ENCODE results near the gene CCDC88C.

Gene CCDC88C

GRCh38 chr14:91305650-91306431 lies 111.8 kb downstream of the CCDC88C start:
- no peak for DNase-seq

DNA sequence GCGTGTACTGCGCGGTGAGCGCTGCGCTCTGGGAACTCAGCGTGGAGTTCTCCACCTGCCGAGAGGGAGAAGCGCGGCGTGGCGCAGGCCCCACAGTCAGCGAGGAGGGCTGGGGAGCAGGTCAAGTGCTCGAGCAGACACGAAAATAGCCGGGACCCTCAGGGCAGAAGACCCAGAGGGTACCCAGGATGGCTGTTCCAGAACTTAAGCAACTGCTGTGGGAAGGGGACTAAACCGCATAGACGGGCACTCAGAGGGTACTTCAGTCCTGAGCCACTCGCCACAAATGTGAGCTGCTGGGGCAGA lies 113.7 kb downstream of the CCDC88C start:
- no peak for DNase-seq

DNA sequence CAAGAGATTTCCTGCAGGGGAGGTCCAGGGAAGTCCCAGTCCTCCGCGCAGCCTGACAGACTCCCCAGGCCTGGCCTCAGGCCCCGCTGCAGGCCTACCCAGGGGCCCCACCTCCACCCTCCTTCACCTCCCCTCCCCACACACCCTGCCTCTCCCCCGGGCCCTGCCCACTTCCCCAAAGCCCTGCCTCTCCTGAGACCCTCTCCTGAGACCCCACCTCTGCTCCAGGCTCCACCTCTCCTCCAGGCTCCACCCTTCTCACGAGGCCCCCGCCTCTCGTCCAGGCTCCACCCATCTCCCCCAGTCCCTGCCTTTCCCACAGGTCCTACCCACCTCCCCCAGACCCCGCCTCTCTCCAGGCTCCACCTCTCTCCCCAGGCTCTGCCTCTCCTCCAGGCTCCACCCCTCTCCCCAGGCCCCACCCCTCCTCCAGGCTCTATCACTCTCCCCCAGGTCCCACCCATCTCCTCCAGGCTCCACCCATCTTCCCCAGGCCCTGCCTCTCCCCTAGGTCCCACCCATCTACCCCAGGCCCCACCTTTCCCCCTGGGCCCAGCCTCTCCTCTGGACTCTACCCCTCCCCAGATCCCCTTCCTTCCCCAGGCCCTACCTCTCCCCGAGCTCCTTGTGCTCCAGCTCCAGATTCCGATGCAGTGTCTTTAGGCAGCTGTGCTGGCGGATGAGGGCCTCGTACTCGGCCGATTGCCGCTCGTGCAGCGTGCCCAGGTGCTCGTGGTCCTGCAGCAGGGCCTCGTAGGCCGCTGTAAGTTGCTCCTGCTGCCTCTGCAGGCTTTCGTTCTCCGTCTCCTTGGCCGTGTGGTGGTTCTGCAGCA lies 114.3 kb downstream of the CCDC88C start:
- no peak for DNase-seq

DNA sequence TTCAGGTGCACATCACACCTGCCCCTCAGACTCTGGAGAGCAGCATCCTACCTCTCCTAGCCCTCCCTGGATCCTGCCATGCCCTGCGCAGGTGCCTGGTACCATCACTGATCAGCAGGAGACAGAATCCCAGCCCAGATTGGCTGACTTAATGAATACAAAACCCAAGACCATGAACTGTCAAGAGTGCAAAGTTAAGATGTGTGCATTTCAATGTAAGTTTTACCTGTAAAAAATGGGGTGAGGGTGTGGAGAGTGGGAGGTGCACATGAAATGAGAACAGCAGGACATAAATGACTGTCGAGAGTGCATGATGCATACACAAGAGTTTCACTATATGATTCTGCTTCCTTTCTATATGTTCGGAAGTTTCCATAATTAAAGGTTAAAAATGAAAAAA lies 115.2 kb downstream of the CCDC88C start:
- DNase-seq = no peak

GRCh38 chr14:91300957-91301356 lies 116.7 kb downstream of the CCDC88C start:
- DNase-seq = no peak

DNA sequence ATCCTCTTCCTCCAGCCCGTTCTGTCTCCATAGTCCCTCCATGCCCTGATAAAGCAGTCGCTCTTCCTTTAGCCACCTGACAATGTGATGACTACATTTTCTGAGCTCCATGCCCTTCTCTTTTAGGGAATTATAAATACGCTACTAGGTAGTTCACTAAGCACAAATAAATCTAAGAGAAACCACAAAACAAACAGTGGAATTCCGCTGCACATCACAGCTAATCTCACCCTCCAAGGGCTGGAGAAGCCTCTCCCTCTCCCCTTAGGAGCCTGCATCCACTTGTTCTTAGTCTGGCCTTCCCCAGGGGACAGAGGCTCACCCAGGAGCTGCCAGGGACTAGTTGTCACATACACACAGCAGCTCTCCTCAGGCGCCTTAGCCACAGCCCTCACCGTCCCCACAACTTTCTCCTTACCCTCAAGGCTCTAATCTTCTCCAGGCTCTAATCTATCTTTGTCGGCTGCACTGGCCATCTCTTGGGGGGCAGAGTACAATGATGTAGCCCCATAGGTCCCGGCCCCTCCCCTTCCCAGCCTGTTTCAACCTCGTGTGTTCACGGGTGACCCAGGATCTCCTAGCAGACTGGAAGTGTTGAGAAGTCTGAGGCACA lies 117.2 kb downstream of the CCDC88C start:
- DNase-seq = no peak

GRCh38 chr14:91299121-91300115 lies 118.2 kb downstream of the CCDC88C start:
- no peak for DNase-seq

- DNase-seq = no peak
These were observed 119.0 kb downstream of the CCDC88C start for GRCh38 chr14:91298576-91298975.

GRCh38 chr14:91297081-91297711 lies 120.4 kb downstream of the CCDC88C start:
- no peak for DNase-seq

DNA sequence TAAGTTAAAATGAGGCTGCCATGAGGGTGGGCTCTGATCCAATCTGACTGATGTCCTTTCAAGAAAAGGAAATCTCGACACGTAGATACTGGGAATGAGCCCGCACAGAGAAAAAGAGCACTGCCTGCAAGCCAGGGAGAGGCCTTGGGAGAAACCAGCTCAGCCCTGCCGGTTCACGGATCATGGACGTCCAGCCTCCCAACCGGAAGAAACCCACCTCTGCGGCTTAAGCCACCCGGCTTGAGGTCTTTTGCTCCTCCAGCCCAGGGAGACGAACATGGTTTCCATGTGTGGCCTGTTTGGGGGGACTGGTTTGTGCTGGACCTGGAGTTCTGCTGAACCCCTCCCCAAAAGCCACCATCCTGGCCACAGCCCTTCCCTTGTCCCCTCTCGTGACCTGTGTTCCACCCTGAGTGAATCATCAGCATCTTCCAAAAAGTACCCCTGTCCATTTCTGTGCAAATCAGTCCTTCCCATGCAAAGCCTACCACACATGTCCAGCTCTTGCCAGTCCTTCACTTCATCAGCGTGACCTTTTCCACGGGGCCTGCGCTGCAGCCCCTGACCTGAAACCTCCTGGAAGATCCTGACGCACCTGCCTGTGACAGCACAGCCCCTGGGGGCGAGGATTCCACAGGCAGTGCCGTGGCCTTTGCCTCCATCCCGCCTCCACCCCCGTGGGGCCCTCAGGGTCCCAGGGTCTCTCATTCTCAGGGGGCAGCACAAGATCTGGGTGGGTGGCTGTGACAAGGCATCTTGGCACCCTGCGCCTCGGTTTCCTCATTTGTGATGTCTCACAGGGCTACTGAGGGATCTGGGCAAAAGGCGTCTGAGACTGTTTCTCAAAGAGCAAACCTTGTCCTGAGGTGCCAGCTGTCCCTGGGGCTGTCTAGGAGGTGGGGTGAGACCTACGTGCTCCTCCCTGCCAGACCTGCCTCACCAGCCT lies 121.5 kb downstream of the CCDC88C start:
- no peak for DNase-seq

DNA sequence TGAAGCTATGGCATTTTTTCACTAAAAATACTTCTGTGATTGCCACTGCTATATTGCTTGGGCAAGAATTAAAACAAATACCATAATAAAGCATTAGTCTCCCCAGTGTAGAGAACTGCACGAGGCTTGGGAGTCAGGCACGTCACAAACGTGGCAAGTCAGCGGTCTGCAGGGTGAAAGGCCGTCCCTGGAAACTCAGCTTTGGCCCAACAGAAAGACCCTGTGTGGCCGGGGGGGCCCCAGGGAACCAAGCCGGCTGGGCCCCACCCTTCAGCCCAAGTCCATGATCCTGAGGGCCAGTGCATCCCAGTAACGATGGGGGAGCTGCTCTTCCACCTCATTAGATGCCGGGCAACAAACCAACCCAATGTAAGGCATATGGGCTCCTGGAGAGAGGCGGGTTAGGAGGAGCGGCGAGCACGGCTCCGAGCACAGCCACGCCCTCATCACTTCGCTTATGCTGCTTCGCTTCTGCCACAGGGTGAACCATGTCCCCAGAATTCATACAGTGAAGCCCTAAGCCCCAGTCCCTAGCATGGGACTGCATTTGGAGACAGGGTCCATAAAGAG lies 122.3 kb downstream of the CCDC88C start:
- DNase-seq = no peak

DNA sequence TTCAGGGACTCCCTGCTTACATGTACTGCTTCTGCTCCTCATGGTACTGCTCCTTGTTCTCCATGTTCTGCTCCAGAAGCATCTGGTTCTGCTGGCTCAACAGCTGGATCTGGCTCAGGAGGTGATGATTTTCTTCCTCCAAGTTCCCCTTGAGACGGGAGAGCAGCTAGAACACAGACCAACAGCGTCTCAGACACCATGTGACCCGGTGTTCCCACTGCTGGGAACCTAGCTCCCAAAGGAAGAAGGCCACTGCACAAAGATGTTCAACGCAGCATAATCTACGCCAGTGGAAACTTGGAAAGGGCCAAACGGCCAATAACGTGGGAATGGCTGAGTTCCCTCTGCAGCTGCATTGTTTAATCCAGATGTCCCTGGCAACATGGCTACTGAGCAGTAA lies 123.5 kb downstream of the CCDC88C start:
- no peak for DNase-seq

DNA sequence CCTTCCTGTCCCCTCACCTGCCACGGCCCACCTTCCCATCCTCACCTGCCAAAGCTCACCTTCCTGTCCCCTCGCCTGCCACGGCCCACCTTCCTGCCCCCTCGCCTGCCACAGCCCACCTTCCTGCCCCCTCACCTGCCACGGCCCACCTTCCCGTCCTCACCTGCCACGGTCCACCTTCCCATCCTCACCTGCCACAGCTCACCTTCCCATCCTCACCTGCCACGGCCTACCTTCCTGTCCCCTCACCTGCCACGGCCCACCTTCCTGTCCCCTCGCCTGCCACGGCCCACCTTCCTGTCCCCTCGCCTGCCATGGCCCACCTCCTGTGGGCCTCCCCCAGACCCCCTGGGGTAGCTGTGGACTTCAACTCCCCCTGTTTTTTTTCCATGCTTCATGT lies 124.3 kb downstream of the CCDC88C start:
- DNase-seq = no peak

GRCh38 chr14:91292491-91292890 lies 125.1 kb downstream of the CCDC88C start:
- no peak for DNase-seq

- no peak for DNase-seq
These were observed 125.7 kb downstream of the CCDC88C start for GRCh38 chr14:91291786-91292405.

DNA sequence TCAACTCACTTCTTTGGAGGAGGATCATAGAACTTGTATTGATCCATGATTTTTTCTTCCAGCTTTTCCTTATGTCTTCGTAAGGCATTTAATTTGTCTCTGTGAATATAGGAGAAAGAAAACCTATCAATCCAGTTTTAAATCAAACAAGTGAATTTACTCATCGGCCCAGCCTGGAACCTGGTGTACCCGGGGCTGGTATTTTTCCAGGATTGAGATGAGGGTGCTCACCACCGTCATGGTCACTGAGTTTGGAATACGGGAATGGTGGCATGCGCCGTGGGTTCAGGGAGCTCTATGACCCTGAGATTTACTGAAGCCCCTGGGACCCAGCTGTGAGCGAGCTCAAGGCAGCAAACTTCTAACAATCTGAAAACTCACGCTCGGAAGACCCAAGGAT lies 126.6 kb downstream of the CCDC88C start:
- no peak for DNase-seq

DNA sequence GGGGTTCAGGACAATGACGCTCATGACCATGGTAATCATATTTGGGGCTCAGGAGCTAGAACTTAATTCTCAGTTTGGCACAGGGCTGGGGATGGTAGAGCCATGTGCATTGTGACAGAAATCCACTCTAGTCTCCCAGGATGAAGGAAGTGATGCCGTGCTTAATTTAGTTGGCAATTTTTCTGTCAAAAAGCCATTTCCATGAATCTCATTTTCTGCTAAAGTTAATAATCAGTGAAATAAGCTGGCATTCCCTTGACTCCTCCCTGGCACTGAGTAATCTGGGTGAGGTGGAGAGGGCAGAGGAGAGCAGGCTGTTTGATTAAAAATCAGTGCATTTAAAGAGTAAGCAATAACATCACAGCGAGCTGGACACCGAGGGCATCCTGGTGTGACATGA lies 128.2 kb downstream of the CCDC88C start:
- no peak for DNase-seq

DNA sequence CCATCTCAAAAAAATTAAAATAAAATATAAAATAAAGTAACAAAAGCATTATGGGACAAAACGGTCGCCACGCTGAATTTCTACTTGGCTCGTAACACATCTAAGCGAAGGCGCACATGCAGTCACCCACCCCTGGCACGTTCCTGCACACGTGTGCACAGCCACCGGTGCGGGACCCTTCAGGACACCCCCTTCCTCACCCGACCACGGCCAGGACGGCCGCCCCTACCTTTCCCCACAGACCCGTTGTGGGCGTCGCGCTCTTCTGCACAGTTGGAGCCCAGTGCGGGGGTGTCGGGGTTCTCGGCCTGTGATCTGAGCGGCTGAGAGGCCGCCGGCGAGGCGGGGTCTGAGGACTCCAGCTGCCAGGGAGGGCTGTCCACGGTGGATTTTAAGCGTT lies 128.7 kb downstream of the CCDC88C start:
- no peak for DNase-seq

- peak; percentile 18 for DNase-seq
These were observed 131.1 kb downstream of the CCDC88C start for GRCh38 chr14:91286530-91286937.

Data from T1000 (cell line).